Neuronal stem cell (in vitro differentiated cells): ENCODE results near the gene TSTD1. TPM values are rescaled to one million over a fixed set of nuclear protein-coding genes. Genes with fewer than 3 reads are reported as not detected.
"Not testable (repeated sequence)": the region's sequence is repeated elsewhere in the genome, so short reads cannot be mapped to it uniquely, and the experiment has no call there.

Source experiments
- DNase-seq: peaks from one replicate; pipeline ENCODE4 v3.0.0-alpha.2; 2013; ENCODE audit warnings: low spot score
- H2AFZ ChIP-seq: one replicate; pipeline ENCODE4 v1.6.1; 2013; ENCODE audit warnings: mild to moderate bottlenecking, low read length, inconsistent platforms
- H2AK5ac ChIP-seq: 2 replicates; pipeline ENCODE4 v1.6.1; 2013; ENCODE audit warnings: low read depth, mild to moderate bottlenecking, inconsistent platforms, low read length, moderate library complexity, mixed read lengths
- H2BK120ac ChIP-seq: 2 replicates; pipeline ENCODE4 v1.6.1; 2013; ENCODE audit warnings: low read depth, mild to moderate bottlenecking, inconsistent platforms, low read length, moderate library complexity, mixed read lengths
- H2BK12ac ChIP-seq: one replicate; pipeline ENCODE4 v1.6.1; 2013; ENCODE audit warnings: low read length, inconsistent platforms
- H2BK15ac ChIP-seq: 2 replicates; pipeline ENCODE4 v1.6.1; 2013; ENCODE audit warnings: mild to moderate bottlenecking, low read length, inconsistent platforms, mixed read lengths
- H2BK5ac ChIP-seq: one replicate; pipeline ENCODE4 v1.6.1; 2013; ENCODE audit warnings: inconsistent platforms, mild to moderate bottlenecking, low read length, moderate library complexity
- H3K14ac ChIP-seq: one replicate; pipeline ENCODE4 v1.6.1; 2013; ENCODE audit warnings: low read length, inconsistent platforms
- H3K18ac ChIP-seq: 2 replicates; pipeline ENCODE4 v1.6.1; 2013; ENCODE audit warnings: low read length, inconsistent platforms
- H3K23ac ChIP-seq: 2 replicates; pipeline ENCODE4 v1.6.1; 2013; ENCODE audit warnings: low read depth, mild to moderate bottlenecking, mixed read lengths, low read length, inconsistent platforms; ENCODE audit not compliant: poor library complexity
- H3K27ac ChIP-seq: replicated peaks from 3 replicates; pipeline ENCODE4 v1.5.1; 2013; ENCODE audit warnings: low read length, inconsistent platforms
- H3K27me3 ChIP-seq, 3 experiments: 2 replicates each; pipeline ENCODE4 v1.6.1; 2013; ENCODE audit warnings: low read length in 3 of 3, mild to moderate bottlenecking in 2 of 3, inconsistent platforms in 1 of 3, low read depth in 1 of 3, mixed read lengths in 1 of 3, moderate library complexity in 1 of 3; ENCODE audit not compliant: control insufficient read depth in 3 of 3, insufficient read depth in 3 of 3
- H3K36me3 ChIP-seq, 2 donors: replicated peaks in 1 of 2; 2 replicates each; pipeline ENCODE4 v1.6.1; 2013; ENCODE audit warnings: low read length in 2 of 2; ENCODE audit not compliant: control insufficient read depth in 2 of 2, insufficient read depth in 2 of 2
- H3K4ac ChIP-seq: 2 replicates; pipeline ENCODE4 v1.6.1; 2013; ENCODE audit warnings: inconsistent platforms, mild to moderate bottlenecking, low read length, moderate library complexity
- H3K4me1 ChIP-seq, 2 donors: 1 replicate in 1 of 2; 2 replicates in 1 of 2; pipeline ENCODE4 v1.6.1; 2013; ENCODE audit warnings: low read length in 2 of 2, low read depth in 1 of 2; ENCODE audit not compliant: control insufficient read depth in 2 of 2, insufficient read depth in 1 of 2
- H3K4me2 ChIP-seq: one replicate; pipeline ENCODE4 v1.6.1; 2013; ENCODE audit warnings: mild to moderate bottlenecking, low read length, inconsistent platforms; ENCODE audit not compliant: insufficient read depth, poor library complexity, severe bottlenecking
- H3K4me3 ChIP-seq, 2 donors: 2 replicates each; pipeline ENCODE4 v1.5.1; 2013; ENCODE audit warnings: low read length in 2 of 2, mild to moderate bottlenecking in 2 of 2, inconsistent platforms in 1 of 2, moderate library complexity in 1 of 2
- H3K79me1 ChIP-seq: one replicate; pipeline ENCODE4 v1.6.1; 2013; ENCODE audit warnings: low read depth, mild to moderate bottlenecking, inconsistent platforms, low read length, moderate library complexity
- H3K9ac ChIP-seq: one replicate; pipeline ENCODE4 v1.6.1; 2013; ENCODE audit warnings: mild to moderate bottlenecking, low read depth, low read length, inconsistent platforms; ENCODE audit not compliant: poor library complexity
- H3K9me3 ChIP-seq, 2 donors: replicated peaks in 1 of 2; 2 replicates each; pipeline versions ENCODE3 to v1.6.1; 2013; ENCODE audit warnings: low read length in 2 of 2, mild to moderate bottlenecking in 2 of 2, inconsistent platforms in 1 of 2, low read depth in 1 of 2, mixed read lengths in 1 of 2, moderate library complexity in 1 of 2; ENCODE audit not compliant: control insufficient read depth in 2 of 2, insufficient read depth in 1 of 2
- H4K8ac ChIP-seq: one replicate; pipeline ENCODE4 v1.6.1; 2013; ENCODE audit warnings: low read depth, mild to moderate bottlenecking, inconsistent platforms, low read length, moderate library complexity
- H4K91ac ChIP-seq: one replicate; pipeline ENCODE4 v1.6.1; 2013; ENCODE audit warnings: low read length, low read depth, mild to moderate bottlenecking, inconsistent platforms; ENCODE audit not compliant: poor library complexity
- WGBS, 2 donors: extraction: QIAGEN DNeasy Blood & Tissue Kit; methylation state at CpG; one replicate each; pipeline ENCODE4 v1.1.7; 2013; ENCODE audit warnings: missing lambda C conversion rate in 2 of 2, mixed read lengths in 1 of 2; ENCODE audit not compliant: insufficient read length in 2 of 2, insufficient replicate concordance in 1 of 2; ENCODE audit errors: extremely low coverage in 2 of 2; 5-methylcytosine and 5-hydroxymethylcytosine counted together
- small RNA-seq: library from polyadenylated mRNA; stranded (forward); fragments of <200 nt; extraction: miRNeasy Mini kit (QIAGEN cat#:217004); gene quantifications from one replicate; pipeline ENCODE3, GENCODE V24; 2013; ENCODE audit not compliant: insufficient read depth

TSTD1 gene

DNA sequence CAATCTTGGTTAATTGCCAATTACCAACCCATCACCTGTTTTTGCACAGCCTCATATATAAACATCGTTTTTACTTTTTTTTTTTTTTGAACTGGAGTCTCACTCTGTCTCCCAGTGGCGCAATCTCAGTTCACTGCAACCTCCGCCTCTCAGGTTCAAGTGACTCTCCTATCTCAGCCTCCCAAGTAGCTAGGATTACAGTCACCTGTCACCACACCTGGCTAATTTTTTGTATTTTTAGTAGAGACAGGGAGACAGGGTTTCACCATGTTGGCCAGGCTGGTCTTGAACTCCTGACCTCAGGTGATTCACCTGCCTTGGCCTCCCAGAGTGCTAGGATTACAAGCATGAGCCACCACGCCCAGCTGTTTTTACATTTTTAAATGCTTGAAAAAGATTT, 46.7 kb downstream of the TSTD1 start:
- DNase-seq, H3K9me3 ChIP-seq, H3K14ac ChIP-seq, H3K79me1 ChIP-seq, H3K18ac ChIP-seq, H3K23ac ChIP-seq, H2BK12ac ChIP-seq, H2AFZ ChIP-seq, H2BK15ac ChIP-seq, H3K9ac ChIP-seq, H4K91ac ChIP-seq, H3K4me3 ChIP-seq, H2BK120ac ChIP-seq, H3K27me3 ChIP-seq, H2BK5ac ChIP-seq, H3K4me1 ChIP-seq, H3K4me2 ChIP-seq, H3K36me3 ChIP-seq, H4K8ac ChIP-seq, H2AK5ac ChIP-seq, H3K4ac ChIP-seq, H3K27ac ChIP-seq: not testable (repeated sequence)
- WGBS, 2 donors: no CpG with 5 or more reads among the region's 4 CpGs

Small RNAs within 50 kb of the gene (small RNA-seq; reads per million reads assigned to genes)
- gene AL591806.2: not detected
